Measurements from ENCODE around the gene SLC37A1.

- TF ChIP-seq CTCF (conservative IDR thresholded peaks at IDR 0.05; ENCODE audit: low read length) (no peak), EZH2phosphoT487 (IDR thresholded peaks at IDR 0.05; ENCODE audit: borderline replicate concordance) (no peak)
These were observed 44.4 kb upstream of the SLC37A1 start for GRCh38 chr21:42469272-42469671.

Measured in Loucy (cell line).